HCT116 (cell line): ENCODE data around the gene CSNK2A1. TPM values are rescaled to one million over a fixed set of nuclear protein-coding genes. Genes with fewer than 3 reads are reported as not detected.

Experiments
- ATAC-seq: fragments of 200-7000 bp; cut with Tn5 transposase; 2 replicates; pipeline ENCODE4 v1.9.1; 2020; ENCODE audit warnings: mild to moderate bottlenecking, moderate library complexity
- Bru-seq: library from RNA; stranded (reverse); fragments of 400-500 nt; gene quantifications from one replicate; lab custom pipeline; 2021; lab: Mats Ljungman, UMichigan
- BruChase-seq, 2 experiments: library from RNA; stranded (reverse); fragments of 400-500 nt; gene quantifications; one replicate each; lab custom pipeline; 2021; lab: Mats Ljungman, UMichigan
- BruUV-seq: library from RNA; stranded (reverse); fragments of 400-500 nt; replicated peaks from 2 replicates; lab custom pipeline; 2021; lab: Mats Ljungman, UMichigan
- CTCF ChIA-PET: fragments of 300-600 bp; sonication (Branson Sonifier 250); formaldehyde crosslinking; loops from one replicate; lab custom pipeline; 2021; ENCODE audit warnings: antibody characterized with exemption; lab: Charles Lee
- POLR2A ChIA-PET: fragments of 300-600, 350-600 bp; sonication (Branson Sonifier 250); formaldehyde crosslinking; loops from one replicate; lab custom pipeline; 2021; ENCODE audit warnings: antibody characterized with exemption; lab: Charles Lee
- RAD21 ChIA-PET, 2 experiments: fragments of 300-600 bp; sonication (Branson Sonifier 250); formaldehyde crosslinking; loops; one replicate each; lab custom pipeline; 2023; ENCODE audit warnings: low total read pairs in 2 of 2; ENCODE audit not compliant: uncharacterized antibody in 2 of 2, unreplicated experiment in 2 of 2, low non-redundant PET in 1 of 2; lab: Charles Lee
- DNase-seq: peaks from one replicate; pipeline ENCODE4 v3.0.0-alpha.2; 2010; ENCODE audit warnings: low read depth, low spot score
- H2AFZ ChIP-seq: fragments of 200-600 bp; shearing (Covaris generic), sonication (generic); 2 replicates; pipeline ENCODE4 v1.6.1; 2017; ENCODE audit warnings: low read depth, mixed run types, mixed read lengths, antibody characterized with exemption, low read length; ENCODE audit not compliant: poor library complexity, severe bottlenecking
- H3K27ac ChIP-seq: 2 replicates; pipeline ENCODE4 v1.5.1; 2012; ENCODE audit warnings: low read depth, low read length
- H3K27me3 ChIP-seq: fragments of 200-600 bp; sonication (generic); 2 replicates; pipeline ENCODE4 v1.6.1; 2016; ENCODE audit warnings: mixed run types, low read length, mixed read lengths; ENCODE audit not compliant: insufficient read depth
- H3K36me3 ChIP-seq, 2 experiments: fragments of 200-500 bp in 1 of 2; fragments of 200-600 bp in 1 of 2; sonication (Bioruptor generic) in 1 of 2; sonication (generic) in 1 of 2; 2 replicates each; pipeline versions ENCODE4 v1.5.1 to v1.6.1; 2014 to 2016; ENCODE audit warnings: low read length in 2 of 2, inconsistent platforms in 1 of 2, mixed read lengths in 1 of 2, mixed run types in 1 of 2; ENCODE audit not compliant: insufficient read depth in 2 of 2, control insufficient read depth in 1 of 2
- H3K4me1 ChIP-seq, 2 experiments: fragments of 200-600 bp in 1 of 2; sonication (generic) in 1 of 2; 2 replicates each; pipeline versions ENCODE4 v1.5.1 to v1.6.1; 2012 to 2017; ENCODE audit warnings: low read length in 2 of 2, inconsistent platforms in 1 of 2, mild to moderate bottlenecking in 1 of 2, mixed read lengths in 1 of 2, mixed run types in 1 of 2, moderate library complexity in 1 of 2; ENCODE audit not compliant: insufficient read depth in 2 of 2, control insufficient read depth in 1 of 2
- H3K4me2 ChIP-seq: fragments of 200-600 bp; sonication (generic); 2 replicates; pipeline ENCODE4 v1.6.1; 2017; ENCODE audit warnings: mixed run types, low read length, mixed read lengths
- H3K4me3 ChIP-seq, 2 experiments: fragments of 200-600 bp in 1 of 2; sonication (generic) in 1 of 2; replicated peaks in 1 of 2; 2 replicates each; pipeline ENCODE4 v1.5.1; 2011 to 2016; ENCODE audit warnings: low read length in 2 of 2, control low read depth in 1 of 2, low read depth in 1 of 2, mild to moderate bottlenecking in 1 of 2, mixed read lengths in 1 of 2, mixed run types in 1 of 2
- H3K79me2 ChIP-seq: fragments of 200-600 bp; sonication (generic); 2 replicates; pipeline ENCODE4 v1.6.1; 2017; ENCODE audit warnings: mild to moderate bottlenecking, mixed run types, low read length, moderate library complexity, mixed read lengths; ENCODE audit not compliant: insufficient read depth
- H3K9ac ChIP-seq: fragments of 200-600 bp; sonication (generic); 2 replicates; pipeline ENCODE4 v1.6.1; 2016; ENCODE audit warnings: low read length, mixed read lengths
- H3K9me2 ChIP-seq: fragments of 200-600 bp; sonication (generic), shearing (Covaris generic); 2 replicates; pipeline ENCODE4 v1.6.1; 2017; ENCODE audit warnings: mixed run types, mild to moderate bottlenecking, moderate library complexity; ENCODE audit not compliant: insufficient read depth
- H3K9me3 ChIP-seq, 2 experiments: fragments of 200-500 bp in 1 of 2; fragments of 200-600 bp in 1 of 2; sonication (Bioruptor generic) in 1 of 2; sonication (generic) in 1 of 2; 2 replicates each; pipeline ENCODE4 v1.6.1; 2014 to 2017; ENCODE audit warnings: low read length in 2 of 2, mixed read lengths in 2 of 2, inconsistent platforms in 1 of 2, low read depth in 1 of 2, mild to moderate bottlenecking in 1 of 2, mixed run types in 1 of 2, moderate library complexity in 1 of 2; ENCODE audit not compliant: control insufficient read depth in 1 of 2, insufficient read depth in 1 of 2
- H4K20me1 ChIP-seq: fragments of 200-600 bp; sonication (generic), shearing (Covaris generic); 2 replicates; pipeline ENCODE4 v1.6.1; 2017; ENCODE audit warnings: mixed run types, mild to moderate bottlenecking, moderate library complexity; ENCODE audit not compliant: insufficient read depth
- ATF3 ChIP-seq: IDR thresholded peaks from 2 replicates; pipeline ENCODE4 v1.6.1; 2012
- CBX3 ChIP-seq: IDR thresholded peaks from 2 replicates; pipeline ENCODE4 v1.6.1; 2012; ENCODE audit warnings: low read depth
- CEBPB ChIP-seq: IDR thresholded peaks from 2 replicates; pipeline ENCODE4 v1.6.1; 2012; ENCODE audit warnings: low read depth
- EGR1 ChIP-seq: IDR thresholded peaks from 2 replicates; pipeline ENCODE4 v1.6.1; 2012; ENCODE audit warnings: low read depth
- EZH2phosphoT487 ChIP-seq: fragments of 200-600 bp; IDR thresholded peaks from 2 replicates; pipeline ENCODE4 v1.6.1; 2018; ENCODE audit warnings: antibody characterized with exemption, borderline replicate concordance
- FOSL1 ChIP-seq: IDR thresholded peaks from 2 replicates; pipeline ENCODE4 v1.6.1; 2012; ENCODE audit warnings: low read depth
- JUND ChIP-seq: IDR thresholded peaks from 2 replicates; pipeline ENCODE4 v1.6.1; 2012
- POLR2A ChIP-seq: IDR thresholded peaks from 2 replicates; pipeline ENCODE4 v1.7.0; 2011; ENCODE audit warnings: borderline replicate concordance; ENCODE audit not compliant: insufficient read depth, insufficient read length; ENCODE audit errors: extremely low read depth
- POLR2AphosphoS5 ChIP-seq: IDR thresholded peaks from 2 replicates; pipeline ENCODE4 v1.6.1; 2011; ENCODE audit warnings: mild to moderate bottlenecking, low read depth, low read length, moderate library complexity
- RAD21 ChIP-seq: IDR thresholded peaks from 2 replicates; pipeline ENCODE4 v1.6.1; 2012; ENCODE audit warnings: low read depth, mild to moderate bottlenecking
- SIN3A ChIP-seq: IDR thresholded peaks from 2 replicates; pipeline ENCODE4 v1.6.1; 2012; ENCODE audit warnings: low read depth
- SP1 ChIP-seq: IDR thresholded peaks from 2 replicates; pipeline ENCODE4 v1.6.1; 2012; ENCODE audit warnings: low read depth
- SRF ChIP-seq: IDR thresholded peaks from 2 replicates; pipeline ENCODE4 v1.6.1; 2012; ENCODE audit warnings: low read depth
- TCF7L2 ChIP-seq: IDR thresholded peaks from 2 replicates; pipeline ENCODE4 v1.7.0; 2011; ENCODE audit warnings: borderline replicate concordance, inconsistent platforms; ENCODE audit not compliant: insufficient read depth, insufficient read length; ENCODE audit errors: extremely low read depth
- YY1 ChIP-seq: IDR thresholded peaks from 2 replicates; pipeline ENCODE4 v1.6.1; 2011; ENCODE audit warnings: low read length, low read depth, moderate library complexity, mild to moderate bottlenecking; ENCODE audit not compliant: insufficient replicate concordance; ENCODE audit errors: extremely low read depth
- ZFX ChIP-seq: fragments of 450-650 bp; IDR thresholded peaks from 2 replicates; pipeline ENCODE4 v1.6.1; 2017
- ZNF274 ChIP-seq: fragments of 200-500 bp; sonication (Bioruptor generic); IDR thresholded peaks from 2 replicates; pipeline ENCODE4 v1.6.1; 2014; ENCODE audit warnings: mild to moderate bottlenecking, low read depth, low read length, inconsistent platforms
- intact Hi-C: fragments of 100-400 bp; cut with micrococcal nuclease; formaldehyde crosslinking; loops from 2 replicates; pipeline ENCODE4 v1.10.0; 2022
- long read RNA-seq: library from polyadenylated mRNA; unstranded; transcript quantifications from one replicate; pipeline ENCODE4 v2.0.0, GENCODE V29; 2021; ENCODE audit not compliant: unreplicated experiment
- polyA plus RNA-seq: library from polyadenylated mRNA; unstranded; fragments of >200 nt; gene quantifications from 2 replicates; pipeline ENCODE4 v1.2.1, GENCODE V29; 2012; ENCODE audit warnings: missing spikeins
- total RNA-seq: library from RNA; stranded (reverse); gene quantifications from one replicate; pipeline ENCODE4 v1.2.1, GENCODE V29; 2021; ENCODE audit not compliant: unreplicated experiment
- TF ChIP-seq, protein P1 (sequence below): IDR thresholded peaks from 2 replicates; pipeline ENCODE4 v1.6.1; 2012
- TF ChIP-seq, protein P2 (sequence below): IDR thresholded peaks from 2 replicates; pipeline ENCODE4 v1.6.1; 2012; ENCODE audit warnings: low read depth
- TF ChIP-seq, protein P3 (sequence below): IDR thresholded peaks from 2 replicates; pipeline ENCODE4 v1.6.1; 2011; ENCODE audit warnings: mild to moderate bottlenecking, low read length, moderate library complexity; ENCODE audit not compliant: insufficient replicate concordance; ENCODE audit errors: extremely low read depth

The CSNK2A1 gene
- total RNA-seq (284 TPM), Bru-seq, nascent RNA (percentile 97 among the genes with signal in this experiment), BruChase-seq, experiment 1, labeled RNA remaining after a 6-hour chase (percentile 98 among the genes with signal in this experiment), BruChase-seq, experiment 2, labeled RNA remaining after a 2-hour chase (percentile 96 among the genes with signal in this experiment)
- 172 and 182 TPM in 2 replicates for polyA plus RNA-seq
- long read RNA-seq, full-length matches to known transcripts: 144 of 195 reads
- long read RNA-seq, partial matches to known transcripts: 12 of 195 reads
- long read RNA-seq, other reads (novel, unspliced or antisense): 39 of 195 reads

- BruUV-seq: no TSS peak
- ChIA-PET POLR2A (interaction anchor here (1.0 to 1.8 kb wide), 12 partner anchors 9 to 177 kb away, joined by 3 to 9 read pairs (median 4); no protein-coding TSS in a partner anchor), CTCF (interaction anchor here (1.4 to 1.5 kb wide), 2 partner anchors 103 to 225 kb away, joined by 3 to 5 read pairs; partner anchors contain the start of gene SLC52A3)
- TF ChIP-seq YY1 (peak; percentile 92), POLR2AphosphoS5 (peak; percentile 89), ATF3 (no peak), ZFX (peak; percentile 57; the same call in 1 of the 2 replicates), SRF (peak; percentile 54), EGR1 (peak; percentile 85), CEBPB (no peak), SP1 (peak; percentile 95), POLR2A (peak; percentile 29), CBX3 (peak; percentile 77), ZNF274 (no peak), SIN3A (peak; percentile 52; the same call in 1 of the 2 replicates), TCF7L2 (peak; percentile 53), JUND (peak; percentile 70), RAD21 (no peak), EZH2phosphoT487 (no peak), FOSL1 (no peak)
- TF ChIP-seq, protein P1, sequence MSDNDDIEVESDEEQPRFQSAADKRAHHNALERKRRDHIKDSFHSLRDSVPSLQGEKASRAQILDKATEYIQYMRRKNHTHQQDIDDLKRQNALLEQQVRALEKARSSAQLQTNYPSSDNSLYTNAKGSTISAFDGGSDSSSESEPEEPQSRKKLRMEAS: peak; percentile 82
- TF ChIP-seq, protein P2, sequence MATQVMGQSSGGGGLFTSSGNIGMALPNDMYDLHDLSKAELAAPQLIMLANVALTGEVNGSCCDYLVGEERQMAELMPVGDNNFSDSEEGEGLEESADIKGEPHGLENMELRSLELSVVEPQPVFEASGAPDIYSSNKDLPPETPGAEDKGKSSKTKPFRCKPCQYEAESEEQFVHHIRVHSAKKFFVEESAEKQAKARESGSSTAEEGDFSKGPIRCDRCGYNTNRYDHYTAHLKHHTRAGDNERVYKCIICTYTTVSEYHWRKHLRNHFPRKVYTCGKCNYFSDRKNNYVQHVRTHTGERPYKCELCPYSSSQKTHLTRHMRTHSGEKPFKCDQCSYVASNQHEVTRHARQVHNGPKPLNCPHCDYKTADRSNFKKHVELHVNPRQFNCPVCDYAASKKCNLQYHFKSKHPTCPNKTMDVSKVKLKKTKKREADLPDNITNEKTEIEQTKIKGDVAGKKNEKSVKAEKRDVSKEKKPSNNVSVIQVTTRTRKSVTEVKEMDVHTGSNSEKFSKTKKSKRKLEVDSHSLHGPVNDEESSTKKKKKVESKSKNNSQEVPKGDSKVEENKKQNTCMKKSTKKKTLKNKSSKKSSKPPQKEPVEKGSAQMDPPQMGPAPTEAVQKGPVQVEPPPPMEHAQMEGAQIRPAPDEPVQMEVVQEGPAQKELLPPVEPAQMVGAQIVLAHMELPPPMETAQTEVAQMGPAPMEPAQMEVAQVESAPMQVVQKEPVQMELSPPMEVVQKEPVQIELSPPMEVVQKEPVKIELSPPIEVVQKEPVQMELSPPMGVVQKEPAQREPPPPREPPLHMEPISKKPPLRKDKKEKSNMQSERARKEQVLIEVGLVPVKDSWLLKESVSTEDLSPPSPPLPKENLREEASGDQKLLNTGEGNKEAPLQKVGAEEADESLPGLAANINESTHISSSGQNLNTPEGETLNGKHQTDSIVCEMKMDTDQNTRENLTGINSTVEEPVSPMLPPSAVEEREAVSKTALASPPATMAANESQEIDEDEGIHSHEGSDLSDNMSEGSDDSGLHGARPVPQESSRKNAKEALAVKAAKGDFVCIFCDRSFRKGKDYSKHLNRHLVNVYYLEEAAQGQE: no peak
- TF ChIP-seq, protein P3, sequence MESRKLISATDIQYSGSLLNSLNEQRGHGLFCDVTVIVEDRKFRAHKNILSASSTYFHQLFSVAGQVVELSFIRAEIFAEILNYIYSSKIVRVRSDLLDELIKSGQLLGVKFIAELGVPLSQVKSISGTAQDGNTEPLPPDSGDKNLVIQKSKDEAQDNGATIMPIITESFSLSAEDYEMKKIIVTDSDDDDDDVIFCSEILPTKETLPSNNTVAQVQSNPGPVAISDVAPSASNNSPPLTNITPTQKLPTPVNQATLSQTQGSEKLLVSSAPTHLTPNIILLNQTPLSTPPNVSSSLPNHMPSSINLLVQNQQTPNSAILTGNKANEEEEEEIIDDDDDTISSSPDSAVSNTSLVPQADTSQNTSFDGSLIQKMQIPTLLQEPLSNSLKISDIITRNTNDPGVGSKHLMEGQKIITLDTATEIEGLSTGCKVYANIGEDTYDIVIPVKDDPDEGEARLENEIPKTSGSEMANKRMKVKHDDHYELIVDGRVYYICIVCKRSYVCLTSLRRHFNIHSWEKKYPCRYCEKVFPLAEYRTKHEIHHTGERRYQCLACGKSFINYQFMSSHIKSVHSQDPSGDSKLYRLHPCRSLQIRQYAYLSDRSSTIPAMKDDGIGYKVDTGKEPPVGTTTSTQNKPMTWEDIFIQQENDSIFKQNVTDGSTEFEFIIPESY: no peak
Measured at GRCh38 chr20:543369-544152, at the start of gene CSNK2A1. Gene CSNK2A1, minus strand, starts transcription at chr20:543790. Its CDS starts 35,239 bp downstream, at chr20:508551.

More at GRCh38 chr20:543369-544152, at the start of gene CSNK2A1:
- H3K9me2 ChIP-seq: no peaks in the 10 kb centered on the region
- H2AFZ ChIP-seq: peak within 1 kb of the TSS; percentile 79
- ATAC-seq (peak; percentile 95), DNase-seq (peak; percentile 89)
- intact Hi-C loops: no loop called here
- peaks cover 0 to 5% of the 10 kb centered on the region in 2 experiments; a peak in 1 of 4 replicates for H3K9me3 ChIP-seq
- H3K4me3 ChIP-seq: peak within 1 kb of the TSS; percentile 88 to 98
- H3K36me3 ChIP-seq: peaks cover 2 to 29% of the 10 kb centered on the region in 2 experiments; a peak in 2 of 4 replicates
- peaks cover 35% of the 10 kb centered on the region; the same call in 1 of the 2 replicates for H4K20me1 ChIP-seq
- RAD21 ChIA-PET: no interaction called here
- peak within 1 kb of the TSS; percentile 97 for H3K27ac ChIP-seq
- H3K9ac ChIP-seq: peak within 1 kb of the TSS; percentile 99
- H3K4me2 ChIP-seq: peak within 1 kb of the TSS; percentile 86
- H3K79me2 ChIP-seq: peaks cover 51% of the 10 kb centered on the region
- peaks cover 4 to 42% of the 10 kb centered on the region in 2 experiments; a peak in 3 of 4 replicates for H3K4me1 ChIP-seq
- H3K27me3 ChIP-seq: no peaks in the 10 kb centered on the region
